8988T (cell line): ENCODE measurements around the gene COL9A3.
"Not testable (repeated sequence)": the region's sequence is repeated elsewhere in the genome, so short reads cannot be mapped to it uniquely, and the experiment has no call there.

Experiments used
- DNase-seq: peaks from one replicate; pipeline ENCODE4 v3.0.0; 2011

Gene COL9A3

GRCh38 chr20:62838128-62838891 is 21.5 kb downstream of the COL9A3 start:
- no peak for DNase-seq

DNA sequence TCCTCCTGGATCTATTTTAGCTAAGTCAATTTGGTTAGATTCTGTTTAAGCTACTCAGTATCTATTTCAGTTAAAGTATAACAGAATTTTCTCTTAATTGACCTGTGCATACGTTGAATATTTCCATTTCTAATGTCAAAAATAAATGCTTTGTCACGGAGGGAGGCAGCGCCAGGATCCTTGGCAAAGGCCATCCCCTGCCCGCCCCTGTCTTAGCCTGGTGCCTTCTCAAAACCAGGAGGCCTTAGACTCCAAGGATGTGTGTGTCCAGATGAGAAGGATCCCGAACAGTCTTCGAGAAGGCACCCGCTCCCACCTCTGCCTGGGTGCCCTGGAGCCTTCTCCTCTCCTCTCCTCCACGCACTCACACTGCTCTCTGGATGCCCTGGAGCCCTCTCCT is 22.4 kb downstream of the COL9A3 start:
- DNase-seq: no peak

DNA sequence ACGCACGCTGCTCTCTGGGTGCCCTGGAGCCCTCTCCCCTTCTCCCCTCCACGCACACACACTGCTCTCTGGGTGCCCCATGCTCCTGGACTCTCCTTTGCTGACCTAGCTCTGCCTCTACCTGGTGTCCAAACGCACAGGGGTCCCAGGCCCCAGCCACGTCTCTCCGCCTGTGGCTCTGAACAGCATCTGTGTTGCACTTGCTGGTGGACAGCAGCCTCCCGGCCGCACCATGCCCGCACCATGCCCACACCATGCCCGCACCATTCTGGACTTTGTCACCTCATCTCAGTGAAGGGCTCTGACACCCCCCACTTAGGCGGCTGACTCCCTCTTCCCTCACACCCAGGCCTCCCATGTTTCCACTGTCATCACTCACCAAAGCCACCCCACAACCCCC is 23.0 kb downstream of the COL9A3 start:
- DNase-seq: no peak

- DNase-seq: no peak
Observed at GRCh38 chr20:62840244-62841197, 23.7 kb downstream of the COL9A3 start.

DNA sequence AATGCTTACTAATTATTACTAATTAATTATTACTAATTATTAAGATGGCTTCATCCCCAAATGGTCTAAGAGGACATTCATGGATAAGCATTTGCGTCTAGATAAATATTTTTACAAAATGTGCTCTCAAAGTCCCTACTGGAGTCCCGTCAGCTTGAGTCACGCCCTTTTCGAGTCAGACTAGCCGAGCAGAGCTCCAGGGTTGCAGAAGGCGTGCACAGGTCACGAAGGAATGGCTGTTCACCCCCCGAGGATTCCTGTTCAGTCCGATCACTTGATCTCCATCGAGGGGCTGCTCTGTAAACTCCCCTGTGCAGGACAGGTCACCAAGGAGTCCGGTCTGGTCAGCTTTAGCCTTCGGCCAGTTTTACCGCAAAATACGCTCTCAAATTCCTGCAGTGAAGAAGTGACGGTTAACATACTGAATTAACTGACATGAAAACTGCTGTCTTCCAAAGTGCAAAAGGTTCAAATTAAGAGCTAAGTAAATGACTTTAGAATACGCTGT is 24.9 kb downstream of the COL9A3 start:
- no peak for DNase-seq

GRCh38 chr20:62843656-62844055 is 26.8 kb downstream of the COL9A3 start:
- DNase-seq: no peak

DNA sequence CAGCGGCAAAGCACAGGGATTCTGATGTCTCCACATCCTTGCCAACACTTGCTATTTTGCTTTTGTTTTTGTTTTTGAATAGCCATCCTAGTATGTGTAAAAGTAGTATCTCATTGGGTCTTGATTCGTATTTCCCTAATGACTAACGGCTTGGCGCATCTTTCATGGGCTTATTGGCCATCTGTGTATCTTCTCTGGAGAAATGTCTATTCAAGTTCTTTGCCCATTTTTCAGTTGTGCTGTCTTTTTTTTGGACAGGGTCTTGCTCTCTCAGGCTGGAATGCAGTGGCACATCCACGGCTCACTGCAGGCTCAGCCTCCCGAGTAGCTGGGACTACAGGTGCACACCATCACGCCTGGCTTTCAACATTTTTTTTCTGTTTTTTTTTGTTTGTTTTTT is 27.3 kb downstream of the COL9A3 start:
- DNase-seq: no peak

GRCh38 chr20:62845416-62846160 is 28.7 kb downstream of the COL9A3 start:
- no peak for DNase-seq

DNA sequence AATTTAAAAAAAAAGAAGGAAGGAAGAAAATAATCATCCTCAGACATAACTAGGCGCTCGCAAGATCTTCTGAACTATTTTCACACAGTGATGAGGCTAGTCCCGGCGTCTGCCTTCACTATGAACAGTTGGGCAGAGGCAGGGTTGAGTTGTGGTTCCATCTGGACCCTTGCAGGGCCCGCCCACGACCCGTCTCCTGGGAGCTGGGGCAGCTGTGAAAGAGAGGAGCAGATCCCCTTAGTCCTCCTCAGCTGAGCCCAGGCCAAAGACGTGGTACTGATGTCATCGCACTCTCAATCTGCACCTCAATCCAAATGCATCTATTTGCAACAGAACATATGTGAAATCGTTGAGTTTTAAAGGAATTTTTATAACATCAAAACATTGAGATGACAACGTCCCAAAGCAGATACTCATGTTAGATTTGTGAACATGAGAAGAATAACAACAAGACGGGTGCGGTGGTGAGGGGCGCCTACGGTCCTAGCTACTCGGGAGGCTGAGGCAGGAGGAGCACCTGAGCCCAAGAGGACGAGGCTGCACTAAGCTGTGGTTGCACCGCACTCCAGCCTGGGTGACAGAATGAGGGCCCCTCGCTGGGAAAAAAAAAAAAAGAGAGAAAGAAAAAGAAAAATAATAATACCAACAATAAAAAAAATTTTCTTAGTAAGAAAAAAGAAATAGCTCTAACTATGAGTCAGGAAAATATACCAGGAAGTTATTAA is 29.5 kb downstream of the COL9A3 start:
- no peak for DNase-seq

DNA sequence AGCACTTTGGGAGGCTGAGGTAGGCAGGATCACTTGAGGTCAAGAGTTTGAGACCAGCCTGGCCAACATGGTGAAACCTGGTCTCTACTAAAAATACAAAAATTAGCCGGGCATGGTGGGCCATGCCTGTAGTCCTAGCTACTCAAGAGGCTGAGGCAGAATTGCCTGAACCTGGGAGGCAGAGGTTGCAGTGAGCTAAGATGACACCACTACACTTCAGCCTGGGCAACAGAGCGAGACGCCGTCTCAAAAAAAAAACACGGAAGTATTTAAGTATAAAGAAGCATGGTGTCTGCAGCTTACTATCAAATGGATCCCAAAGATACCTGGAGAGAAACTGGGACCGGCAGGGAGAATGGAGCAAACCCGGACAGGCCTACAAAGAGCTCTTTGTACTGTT is 32.1 kb downstream of the COL9A3 start:
- DNase-seq: not testable (repeated sequence)

GRCh38 chr20:62849431-62849830 is 32.6 kb downstream of the COL9A3 start:
- DNase-seq: no peak

GRCh38 chr20:62850333-62850974 is 33.6 kb downstream of the COL9A3 start:
- DNase-seq: no peak

DNA sequence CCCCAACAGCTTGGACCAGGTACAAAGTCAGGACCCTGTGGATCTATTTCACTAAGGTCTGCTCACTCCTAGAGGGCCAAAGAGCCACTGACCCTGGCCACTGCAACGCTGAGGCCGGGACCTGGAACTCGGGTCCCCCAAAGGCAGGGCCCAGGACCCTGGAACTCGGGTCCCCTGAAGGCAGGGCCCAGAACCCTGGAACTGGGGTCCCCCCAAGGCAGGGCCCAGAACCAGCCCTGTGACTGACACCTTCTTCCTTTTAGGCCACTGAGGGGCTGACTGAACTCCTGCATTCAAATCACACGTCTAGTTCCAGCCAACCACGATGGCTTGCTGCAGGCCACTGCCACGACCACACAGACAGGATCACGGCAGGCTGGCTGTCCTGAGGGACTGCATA is 35.3 kb downstream of the COL9A3 start:
- no peak for DNase-seq

DNA sequence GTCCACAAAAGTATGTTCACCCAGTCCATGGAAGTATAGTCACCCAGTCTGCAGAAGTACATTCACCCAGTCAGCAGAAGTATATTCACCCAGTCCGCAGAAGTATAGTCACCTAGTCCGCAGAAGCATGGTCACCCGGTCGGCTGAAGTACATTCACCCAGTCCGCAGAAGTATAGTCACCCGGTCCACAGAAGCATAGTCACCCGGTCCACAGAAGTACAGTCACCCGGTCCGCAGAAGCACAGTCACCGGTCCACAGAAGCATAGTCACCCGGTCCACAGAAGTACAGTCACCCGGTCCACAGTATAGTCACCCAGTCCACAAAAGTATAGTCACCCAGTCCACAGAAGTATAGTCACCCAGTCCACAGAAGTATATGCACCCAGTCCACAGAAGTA is 36.0 kb downstream of the COL9A3 start:
- no peak for DNase-seq

DNA sequence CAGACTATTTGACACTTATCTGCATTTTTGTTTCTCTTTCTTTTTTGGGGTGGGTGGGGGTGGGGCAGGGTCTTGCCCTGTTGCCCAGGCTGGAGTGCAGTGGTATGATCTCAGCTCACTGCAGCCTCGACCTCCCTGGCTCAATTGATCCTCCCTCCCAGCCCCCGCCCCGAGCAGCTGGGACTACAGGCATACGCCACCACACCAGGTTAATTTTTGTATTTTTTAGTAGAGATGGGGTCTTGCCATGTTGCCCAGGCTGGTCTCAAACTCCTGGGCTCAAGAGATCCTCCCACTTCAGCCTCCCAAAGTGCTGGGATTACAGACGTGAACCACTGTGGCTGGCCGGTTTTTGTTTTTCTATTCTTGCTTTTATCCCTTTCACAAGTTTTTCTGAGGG is 36.5 kb downstream of the COL9A3 start:
- DNase-seq: not testable (repeated sequence)

- no peak for DNase-seq
Observed at GRCh38 chr20:62854121-62854520, 37.3 kb downstream of the COL9A3 start.

DNA sequence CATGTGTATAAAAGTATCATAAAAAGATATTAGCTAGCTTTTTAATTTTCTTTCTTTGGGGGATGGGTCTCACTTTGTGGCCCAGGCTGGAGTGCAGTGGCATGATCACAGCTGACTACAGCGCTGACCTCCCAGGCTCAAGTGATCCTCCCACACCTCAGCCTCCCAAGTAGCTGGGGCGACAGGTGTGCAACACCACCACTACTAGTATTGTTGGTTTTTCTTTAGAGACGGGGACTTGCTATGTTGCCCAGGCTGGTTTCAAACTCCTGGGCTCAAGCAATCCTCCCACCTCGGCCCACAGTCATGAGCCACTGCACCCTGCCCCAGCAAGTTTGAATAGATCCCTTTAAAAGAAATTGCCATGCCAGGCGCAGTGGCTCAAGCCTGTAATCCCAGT is 38.3 kb downstream of the COL9A3 start:
- no peak for DNase-seq

GRCh38 chr20:62856931-62857619 is 40.2 kb downstream of the COL9A3 start:
- no peak for DNase-seq

- no peak for DNase-seq
Observed at GRCh38 chr20:62858058-62858830, 41.4 kb downstream of the COL9A3 start.

GRCh38 chr20:62859721-62860120 is 42.9 kb downstream of the COL9A3 start:
- DNase-seq: no peak
